ENCODE data around the gene MINDY4.
"Not testable (repeated sequence)": the region's sequence is repeated elsewhere in the genome, so short reads cannot be mapped to it uniquely, and the experiment has no call there.

The MINDY4 gene

DNA sequence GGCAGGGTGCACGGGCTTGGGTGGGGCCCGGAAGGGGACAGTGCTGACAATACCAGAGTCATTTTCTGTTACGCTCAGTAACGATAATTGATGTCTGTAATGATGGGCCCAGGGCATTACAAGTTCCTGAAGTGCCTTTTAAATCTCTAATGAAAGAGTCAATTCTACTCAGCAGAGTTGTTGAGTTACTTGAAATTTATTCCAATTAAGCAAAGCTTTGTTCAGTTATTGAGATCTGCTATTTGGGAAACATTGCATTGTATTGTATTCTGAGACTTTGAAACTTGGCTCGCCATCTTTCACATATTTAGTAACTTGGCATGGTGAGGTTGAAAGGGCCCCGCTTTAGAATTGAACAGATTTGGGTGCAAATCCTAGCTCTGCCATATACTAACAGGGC lies 34.7 kb downstream of the MINDY4 start:
- TF ChIP-seq, protein P1, sequence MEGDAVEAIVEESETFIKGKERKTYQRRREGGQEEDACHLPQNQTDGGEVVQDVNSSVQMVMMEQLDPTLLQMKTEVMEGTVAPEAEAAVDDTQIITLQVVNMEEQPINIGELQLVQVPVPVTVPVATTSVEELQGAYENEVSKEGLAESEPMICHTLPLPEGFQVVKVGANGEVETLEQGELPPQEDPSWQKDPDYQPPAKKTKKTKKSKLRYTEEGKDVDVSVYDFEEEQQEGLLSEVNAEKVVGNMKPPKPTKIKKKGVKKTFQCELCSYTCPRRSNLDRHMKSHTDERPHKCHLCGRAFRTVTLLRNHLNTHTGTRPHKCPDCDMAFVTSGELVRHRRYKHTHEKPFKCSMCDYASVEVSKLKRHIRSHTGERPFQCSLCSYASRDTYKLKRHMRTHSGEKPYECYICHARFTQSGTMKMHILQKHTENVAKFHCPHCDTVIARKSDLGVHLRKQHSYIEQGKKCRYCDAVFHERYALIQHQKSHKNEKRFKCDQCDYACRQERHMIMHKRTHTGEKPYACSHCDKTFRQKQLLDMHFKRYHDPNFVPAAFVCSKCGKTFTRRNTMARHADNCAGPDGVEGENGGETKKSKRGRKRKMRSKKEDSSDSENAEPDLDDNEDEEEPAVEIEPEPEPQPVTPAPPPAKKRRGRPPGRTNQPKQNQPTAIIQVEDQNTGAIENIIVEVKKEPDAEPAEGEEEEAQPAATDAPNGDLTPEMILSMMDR (conservative IDR thresholded peaks at IDR 0.05; ENCODE audit: low read depth, low read length), result no peak
- H3K4me1 ChIP-seq (ENCODE audit: low read depth, poor library complexity, severe bottlenecking), result no peaks in the 10 kb centered on the region
- no peak overlapping the region for H2AFZ ChIP-seq (ENCODE audit: low read depth)
- no peak overlapping the region for H3K9ac ChIP-seq
- H3K27me3 ChIP-seq (ENCODE audit: insufficient read depth, low read depth), result no peaks in the 10 kb centered on the region
- no peak overlapping the region for H3K4me2 ChIP-seq
- H3K27ac ChIP-seq, result no peak overlapping the region
- no peaks in the 10 kb centered on the region for H4K20me1 ChIP-seq (ENCODE audit: insufficient read depth)
- H3K36me3 ChIP-seq (ENCODE audit: insufficient read depth), result no peaks in the 10 kb centered on the region
- H3K4me3 ChIP-seq (IDR thresholded peaks at IDR 0.05; ENCODE audit: insufficient read depth, low read depth, low read length), result no peak overlapping the region
- H3K79me2 ChIP-seq (ENCODE audit: insufficient read depth, low read depth), result no peaks in the 10 kb centered on the region

DNA sequence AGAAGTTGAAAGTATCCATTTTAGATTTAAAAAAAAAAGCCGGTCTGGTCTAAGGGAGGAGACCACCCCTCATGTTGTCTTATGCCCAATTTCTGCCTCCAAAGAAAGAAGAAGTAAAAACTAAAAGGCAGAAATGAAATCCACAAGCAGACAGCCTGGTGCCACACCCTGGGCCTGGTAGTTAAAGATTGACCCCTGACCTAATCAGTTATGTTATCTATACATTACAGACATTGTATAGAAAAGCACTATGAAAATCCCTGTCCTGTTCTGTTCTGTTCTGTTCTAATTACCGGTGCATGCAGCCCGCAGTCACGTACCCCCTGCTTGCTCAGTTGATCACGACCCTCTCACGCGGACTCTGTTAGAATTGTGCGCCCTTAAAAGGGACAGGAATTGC lies 36.3 kb downstream of the MINDY4 start:
- not testable (repeated sequence) for H3K36me3 ChIP-seq (ENCODE audit: insufficient read depth); H3K27ac ChIP-seq; H3K4me2 ChIP-seq; H3K9ac ChIP-seq; H3K4me1 ChIP-seq (ENCODE audit: low read depth, poor library complexity, severe bottlenecking); H2AFZ ChIP-seq (ENCODE audit: low read depth); H4K20me1 ChIP-seq (ENCODE audit: insufficient read depth); H3K27me3 ChIP-seq (ENCODE audit: insufficient read depth, low read depth); H3K79me2 ChIP-seq (ENCODE audit: insufficient read depth, low read depth); H3K4me3 ChIP-seq (IDR thresholded peaks at IDR 0.05; ENCODE audit: insufficient read depth, low read depth, low read length)

DNA sequence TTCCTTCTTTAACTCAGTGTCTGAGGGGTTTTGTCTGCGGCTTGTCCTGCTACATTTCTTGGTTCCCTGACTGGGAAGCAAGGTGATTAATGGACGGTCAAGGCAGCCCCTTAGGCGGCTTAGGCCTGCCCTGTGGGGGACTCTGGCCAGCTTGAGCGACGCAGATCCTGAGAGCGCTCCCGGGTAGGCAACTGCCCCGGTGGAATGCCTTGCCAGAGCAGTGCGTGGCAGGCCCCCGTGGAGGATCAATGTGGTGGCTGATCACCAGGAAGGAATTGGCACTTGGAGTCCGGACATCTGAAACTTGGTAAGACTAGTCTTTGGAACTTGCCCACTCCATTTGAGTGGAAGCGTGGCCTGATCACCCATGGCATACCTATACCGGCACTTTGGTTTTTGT lies 36.7 kb downstream of the MINDY4 start:
- H3K36me3 ChIP-seq (ENCODE audit: insufficient read depth); H3K79me2 ChIP-seq (ENCODE audit: insufficient read depth, low read depth); H3K27me3 ChIP-seq (ENCODE audit: insufficient read depth, low read depth); H2AFZ ChIP-seq (ENCODE audit: low read depth); H3K27ac ChIP-seq; H3K4me3 ChIP-seq (IDR thresholded peaks at IDR 0.05; ENCODE audit: insufficient read depth, low read depth, low read length); H3K4me1 ChIP-seq (ENCODE audit: low read depth, poor library complexity, severe bottlenecking); H3K9ac ChIP-seq; H3K4me2 ChIP-seq; H4K20me1 ChIP-seq (ENCODE audit: insufficient read depth): not testable (repeated sequence)

DNA sequence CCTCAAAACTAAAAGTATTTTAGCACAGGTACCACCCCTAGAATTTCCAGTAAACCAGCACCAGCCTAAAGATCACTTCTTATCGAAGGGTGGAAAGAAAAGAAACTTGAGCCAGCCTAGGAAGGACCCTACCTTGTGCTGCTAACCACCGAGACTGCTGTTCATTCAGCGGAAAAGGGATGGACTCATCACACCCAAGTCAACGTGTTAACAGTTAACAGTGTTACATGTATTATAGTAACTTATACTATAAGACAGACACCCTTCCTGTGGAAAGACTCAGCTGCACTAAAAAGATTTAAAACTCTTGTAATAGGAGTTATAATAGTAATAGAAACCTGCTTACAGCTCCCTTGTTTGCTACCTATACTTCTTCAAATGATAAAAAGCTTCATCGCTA lies 39.8 kb downstream of the MINDY4 start:
- Histone ChIP-seq H3K4me3 (IDR thresholded peaks at IDR 0.05; ENCODE audit: insufficient read depth, low read depth, low read length) (no peak overlapping the region), H3K9ac (no peak overlapping the region), H3K4me1 (ENCODE audit: low read depth, poor library complexity, severe bottlenecking) (no peaks in the 10 kb centered on the region), H3K4me2 (no peak overlapping the region), H3K27ac (no peak overlapping the region), H3K36me3 (ENCODE audit: insufficient read depth) (no peaks in the 10 kb centered on the region), H3K27me3 (ENCODE audit: insufficient read depth, low read depth) (no peaks in the 10 kb centered on the region), H3K79me2 (ENCODE audit: insufficient read depth, low read depth) (no peaks in the 10 kb centered on the region), H2AFZ (ENCODE audit: low read depth) (no peak overlapping the region), H4K20me1 (ENCODE audit: insufficient read depth) (no peaks in the 10 kb centered on the region)
- TF ChIP-seq, protein P1 (conservative IDR thresholded peaks at IDR 0.05; ENCODE audit: low read depth, low read length), result no peak

DNA sequence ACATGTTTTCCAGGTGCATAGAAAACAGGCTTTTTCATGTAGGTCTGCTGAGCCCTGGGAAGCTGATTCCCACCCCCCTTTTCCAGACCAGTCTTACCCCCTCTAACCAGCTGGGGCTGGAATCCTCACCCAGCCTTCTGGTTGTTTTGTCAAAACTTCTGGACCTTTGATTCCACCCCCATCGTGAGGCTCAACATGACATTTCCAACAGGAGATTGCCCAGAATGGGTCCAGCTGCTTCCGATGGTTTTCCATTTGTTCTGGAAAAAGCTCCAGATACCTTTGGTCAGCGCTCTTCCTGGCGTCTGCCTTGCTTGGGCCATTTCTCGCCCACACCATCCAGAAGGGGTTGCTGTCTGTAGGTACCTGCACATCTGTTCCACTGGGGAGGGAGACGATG lies 41.5 kb downstream of the MINDY4 start:
- Histone ChIP-seq H4K20me1 (ENCODE audit: insufficient read depth) (no peaks in the 10 kb centered on the region), H3K36me3 (ENCODE audit: insufficient read depth) (no peaks in the 10 kb centered on the region), H3K27ac (no peak overlapping the region), H3K4me2 (no peak overlapping the region), H2AFZ (ENCODE audit: low read depth) (no peak overlapping the region), H3K9ac (no peak overlapping the region), H3K4me3 (IDR thresholded peaks at IDR 0.05; ENCODE audit: insufficient read depth, low read depth, low read length) (no peak overlapping the region), H3K27me3 (ENCODE audit: insufficient read depth, low read depth) (no peaks in the 10 kb centered on the region), H3K79me2 (ENCODE audit: insufficient read depth, low read depth) (no peaks in the 10 kb centered on the region), H3K4me1 (ENCODE audit: low read depth, poor library complexity, severe bottlenecking) (no peaks in the 10 kb centered on the region)
- TF ChIP-seq, protein P1 (conservative IDR thresholded peaks at IDR 0.05; ENCODE audit: low read depth, low read length), result no peak

All from KMS-11 (cell line).